DMS 273 (cell line): Measurements from ENCODE around the gene CAMK1D.
"Not testable (repeated sequence)": the region's sequence is repeated elsewhere in the genome, so short reads cannot be mapped to it uniquely, and the experiment has no call there.

Source experiments
- DNase-seq: peaks from one replicate; lab custom pipeline; 2025; ENCODE audit not compliant: unreplicated experiment; lab: John Stamatoyannopoulos, UW

The CAMK1D gene

GRCh38 chr10:12340371-12340770 is 9.0 kb upstream of the CAMK1D start:
- no peak for DNase-seq

GRCh38 chr10:12340937-12341336 is 8.4 kb upstream of the CAMK1D start:
- DNase-seq, result no peak

- no peak for DNase-seq
These were observed 7.8 kb upstream of the CAMK1D start for GRCh38 chr10:12341526-12341925.

- DNase-seq, result no peak
These were observed 4.8 kb upstream of the CAMK1D start for GRCh38 chr10:12344375-12345110.

GRCh38 chr10:12346707-12347106 is 2.6 kb upstream of the CAMK1D start:
- DNase-seq, result no peak

- DNase-seq, result no peak
These were observed 965 bp upstream of the CAMK1D start for GRCh38 chr10:12348294-12348869.

- DNase-seq, result no peak
These were observed 351 bp downstream of the CAMK1D start for GRCh38 chr10:12349629-12350166.

- peak; percentile 63 for DNase-seq
These were observed 973 bp downstream of the CAMK1D start for GRCh38 chr10:12350167-12350872.

- DNase-seq, result no peak
These were observed 1.6 kb downstream of the CAMK1D start for GRCh38 chr10:12350925-12351324.

GRCh38 chr10:12351447-12351846 is 2.1 kb downstream of the CAMK1D start:
- no peak for DNase-seq

GRCh38 chr10:12351889-12352288 is 2.5 kb downstream of the CAMK1D start:
- no peak for DNase-seq

- no peak for DNase-seq
These were observed 4.3 kb downstream of the CAMK1D start for GRCh38 chr10:12353399-12354242.

GRCh38 chr10:12354696-12355095 is 5.3 kb downstream of the CAMK1D start:
- not testable (repeated sequence) for DNase-seq

GRCh38 chr10:12355384-12355783 is 6.0 kb downstream of the CAMK1D start:
- no peak for DNase-seq

- DNase-seq, result no peak
These were observed 8.3 kb downstream of the CAMK1D start for GRCh38 chr10:12357525-12358151.

GRCh38 chr10:12358863-12359564 is 9.7 kb downstream of the CAMK1D start:
- no peak for DNase-seq

- DNase-seq, result no peak
These were observed 11.1 kb downstream of the CAMK1D start for GRCh38 chr10:12360461-12360860.

GRCh38 chr10:12361115-12361514 is 11.8 kb downstream of the CAMK1D start:
- DNase-seq, result not testable (repeated sequence)

- no peak for DNase-seq
These were observed 15.2 kb downstream of the CAMK1D start for GRCh38 chr10:12364559-12364958.

GRCh38 chr10:12367272-12367671 is 17.9 kb downstream of the CAMK1D start:
- DNase-seq, result no peak
